ENCODE measurements around the gene CCNJL.

The CCNJL gene

DNA sequence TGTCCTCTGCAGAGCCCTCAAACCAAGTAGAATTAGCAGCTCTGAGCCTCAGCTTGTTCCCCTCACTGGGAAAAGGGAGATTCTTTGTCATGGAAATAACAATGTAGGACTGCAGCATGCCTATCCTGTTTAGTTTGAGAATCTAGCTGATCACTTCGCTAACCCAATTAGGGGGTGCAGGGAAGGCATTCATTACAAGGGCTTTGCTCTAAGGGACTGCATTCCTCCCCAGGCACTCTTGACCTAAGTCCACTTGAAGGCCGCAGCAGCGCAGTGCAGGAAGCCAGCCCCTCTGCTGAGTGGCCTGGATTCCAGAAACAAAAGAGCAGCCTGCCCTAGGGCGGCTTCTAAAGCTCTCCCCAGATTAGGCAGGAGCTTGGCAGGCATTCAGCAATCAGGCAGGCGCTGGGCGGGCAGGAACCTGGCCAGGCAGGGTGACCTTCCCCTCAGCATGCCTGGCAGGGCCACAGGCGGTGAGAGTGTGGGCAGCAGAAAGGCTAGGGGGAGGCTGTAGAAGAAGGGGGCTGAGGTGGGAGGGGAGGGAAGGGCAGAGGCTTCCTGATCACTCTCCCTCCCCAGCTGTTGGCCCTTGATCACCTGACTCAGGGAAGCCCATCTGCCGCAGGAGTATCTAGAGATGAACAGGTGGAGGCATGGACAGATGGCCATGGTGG is 24.8 kb downstream of the CCNJL start:
- DNase-seq (no peak), ATAC-seq (no peak)
- Mint-ChIP-seq H3K27ac (no peak overlapping the region), H3K4me1 (no peaks in the 10 kb centered on the region), H3K9me3 (no peaks in the 10 kb centered on the region), H3K27me3 (no peaks in the 10 kb centered on the region), H3K4me3 (no peak overlapping the region)

DNA sequence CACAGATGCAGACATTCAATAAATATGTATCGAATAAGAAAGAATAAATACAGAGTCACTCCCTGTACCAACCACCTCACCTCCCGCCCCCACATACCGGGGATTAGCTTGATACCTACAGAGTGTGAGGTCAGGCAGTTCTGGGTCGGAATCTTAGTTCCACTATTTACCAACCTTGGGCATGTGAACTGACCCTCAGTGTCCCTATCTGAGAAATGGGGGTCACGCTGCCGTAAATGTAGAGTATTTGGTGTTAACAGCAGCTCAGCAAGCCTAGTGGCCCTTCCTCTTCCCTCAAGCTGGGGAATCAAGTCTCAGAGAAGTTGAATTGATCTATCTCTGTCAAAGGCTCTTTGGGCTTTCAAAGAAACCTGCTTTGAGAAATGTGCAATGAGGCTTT is 25.4 kb downstream of the CCNJL start:
- no peak overlapping the region for H3K27ac Mint-ChIP-seq

GRCh38 chr5:160285316-160285715 is 27.0 kb downstream of the CCNJL start:
- Mint-ChIP-seq H3K9me3 (no peaks in the 10 kb centered on the region), H3K27me3 (no peaks in the 10 kb centered on the region), H3K27ac (peak overlapping the region in 1 of 2 donors; percentile 24), H3K4me1 (no peaks in the 10 kb centered on the region), H3K4me3 (no peak overlapping the region)
- ATAC-seq: no peak
- DNase-seq: no peak

More for the DNA sequence above, 25.4 kb downstream of the CCNJL start:
- no peak for ATAC-seq
- no peak for DNase-seq
- Mint-ChIP-seq H3K4me1 (no peaks in the 10 kb centered on the region), H3K9me3 (no peaks in the 10 kb centered on the region), H3K4me3 (no peak overlapping the region), H3K27me3 (no peaks in the 10 kb centered on the region)

DNA sequence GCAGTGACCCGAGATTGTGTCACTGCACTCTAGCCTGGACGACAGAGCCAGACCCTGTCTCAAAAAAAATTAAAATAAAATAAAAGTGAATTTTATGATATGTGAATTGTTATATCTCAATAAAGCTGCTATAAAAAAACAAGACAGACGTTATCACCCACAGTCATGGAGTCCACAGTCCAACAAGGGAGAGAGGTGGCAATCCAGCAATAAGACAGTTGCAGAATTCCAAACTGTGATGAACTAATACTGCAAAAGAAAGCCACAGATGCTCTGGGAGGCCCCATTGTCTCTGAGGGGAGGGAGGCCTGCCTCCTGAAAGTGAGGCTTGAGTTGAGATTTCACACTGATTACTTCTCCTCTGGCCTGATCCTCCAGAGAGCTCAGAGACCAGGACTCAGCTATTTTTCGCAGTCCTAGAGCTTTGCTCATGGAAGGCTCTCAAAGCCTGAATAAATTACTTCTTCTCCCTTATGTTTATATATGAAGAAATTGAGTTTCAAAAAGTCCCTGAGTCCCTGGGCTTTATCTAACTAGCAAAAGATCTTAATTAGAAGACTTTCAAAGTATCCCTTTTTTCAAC is 28.0 kb downstream of the CCNJL start:
- Mint-ChIP-seq H3K4me3 (no peak overlapping the region), H3K27ac (no peak overlapping the region), H3K4me1 (no peaks in the 10 kb centered on the region), H3K27me3 (no peaks in the 10 kb centered on the region), H3K9me3 (no peaks in the 10 kb centered on the region)
- DNase-seq (no peak), ATAC-seq (no peak)

DNA sequence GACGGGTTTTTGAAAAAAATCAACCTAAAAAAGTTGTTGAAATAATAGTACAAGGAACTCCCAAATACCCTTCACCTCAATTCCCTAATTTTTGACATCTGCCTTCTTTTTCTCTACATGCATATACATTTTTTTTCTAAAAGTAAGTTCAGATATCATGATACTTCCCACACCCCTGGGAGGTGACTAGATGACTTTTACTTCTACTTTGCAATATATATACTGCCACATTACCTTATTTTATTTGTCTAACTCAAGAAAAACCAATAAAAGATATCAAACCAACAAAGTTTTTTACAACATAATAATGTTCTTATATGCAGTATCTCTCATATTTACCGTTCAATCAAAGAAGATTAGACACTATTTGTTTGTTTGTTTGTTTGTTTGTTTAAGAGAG is 31.1 kb downstream of the CCNJL start:
- no peak for ATAC-seq
- no peak for DNase-seq
- H3K27ac Mint-ChIP-seq: no peak overlapping the region
- no peaks in the 10 kb centered on the region for H3K4me1 Mint-ChIP-seq
- H3K4me3 Mint-ChIP-seq: no peak overlapping the region
- no peaks in the 10 kb centered on the region for H3K27me3 Mint-ChIP-seq
- H3K9me3 Mint-ChIP-seq: no peaks in the 10 kb centered on the region

- ATAC-seq: no peak
- H3K27me3 Mint-ChIP-seq: no peaks in the 10 kb centered on the region
- no peak overlapping the region for H3K27ac Mint-ChIP-seq
- no peaks in the 10 kb centered on the region for H3K9me3 Mint-ChIP-seq
- no peak overlapping the region for H3K4me3 Mint-ChIP-seq
- H3K4me1 Mint-ChIP-seq: no peaks in the 10 kb centered on the region
- no peak for DNase-seq
Measured at GRCh38 chr5:160280384-160281095, 31.8 kb downstream of the CCNJL start.

GRCh38 chr5:160278343-160278742 is 34.0 kb downstream of the CCNJL start:
- H3K27me3 Mint-ChIP-seq: no peaks in the 10 kb centered on the region
- H3K27ac Mint-ChIP-seq: peak overlapping the region in 1 of 2 donors; percentile 29
- no peak for ATAC-seq
- DNase-seq: no peak
- no peaks in the 10 kb centered on the region for H3K4me1 Mint-ChIP-seq
- H3K9me3 Mint-ChIP-seq: no peaks in the 10 kb centered on the region
- H3K4me3 Mint-ChIP-seq: no peak overlapping the region

DNA sequence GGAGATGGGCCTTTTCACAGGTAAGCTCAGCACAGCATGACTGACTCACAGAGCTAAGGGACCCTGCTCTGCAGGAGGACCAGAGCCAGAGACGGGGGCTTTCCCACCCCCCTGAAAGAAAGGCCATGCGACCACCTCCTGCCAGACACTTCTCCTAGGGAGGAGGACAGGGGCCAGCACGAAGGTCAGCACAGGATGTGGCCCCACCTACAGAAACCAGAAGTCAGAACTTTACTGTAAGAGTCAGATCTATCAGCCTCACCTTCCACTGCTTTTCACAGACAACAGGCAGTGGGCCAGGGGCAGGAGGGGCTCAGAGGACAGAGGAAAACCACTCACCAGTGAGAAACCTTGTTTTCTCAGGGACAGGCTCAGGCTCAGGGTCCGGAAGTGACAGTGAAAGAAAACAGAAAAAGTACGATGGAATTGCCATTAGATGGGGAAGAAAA is 37.9 kb downstream of the CCNJL start:
- Mint-ChIP-seq H3K27me3 (no peaks in the 10 kb centered on the region), H3K9me3 (no peaks in the 10 kb centered on the region), H3K4me1 (peaks cover 7% of the 10 kb centered on the region), H3K27ac (peak overlapping the region in 1 of 2 donors; percentile 91), H3K4me3 (no peak overlapping the region)
- DNase-seq (no peak), ATAC-seq (peak; percentile 62)

- ATAC-seq (no peak), DNase-seq (no peak)
- Mint-ChIP-seq H3K4me3 (no peak overlapping the region), H3K4me1 (peaks cover 7% of the 10 kb centered on the region), H3K9me3 (no peaks in the 10 kb centered on the region), H3K27me3 (no peaks in the 10 kb centered on the region), H3K27ac (no peak overlapping the region)
Measured at GRCh38 chr5:160272889-160273288, 39.5 kb downstream of the CCNJL start.

- Mint-ChIP-seq H3K4me1 (peaks cover 7% of the 10 kb centered on the region), H3K9me3 (no peaks in the 10 kb centered on the region), H3K27ac (no peak overlapping the region), H3K27me3 (no peaks in the 10 kb centered on the region), H3K4me3 (no peak overlapping the region)
- ATAC-seq (no peak), DNase-seq (no peak)
Measured at GRCh38 chr5:160272264-160272663, 40.1 kb downstream of the CCNJL start.

DNA sequence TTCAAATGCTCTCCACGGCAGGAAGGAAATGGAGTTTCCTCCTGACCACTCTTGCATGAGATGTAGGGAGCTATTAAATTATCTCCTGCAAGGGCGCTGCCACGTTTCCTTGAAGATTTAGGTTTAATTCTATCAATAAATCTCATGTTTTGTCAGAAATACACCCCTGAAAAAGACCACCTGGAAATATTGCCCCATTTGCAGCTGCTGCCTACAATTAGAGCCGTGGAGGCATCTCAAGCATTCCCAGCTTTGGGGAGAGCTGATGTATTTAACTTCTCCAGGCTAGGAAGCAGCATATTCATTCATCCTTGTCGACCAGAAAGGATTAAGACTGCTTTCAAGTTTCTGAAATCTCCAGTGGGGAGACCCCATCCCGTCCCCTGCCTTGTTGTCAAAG is 40.5 kb downstream of the CCNJL start:
- H3K27ac Mint-ChIP-seq: no peak overlapping the region
- H3K27me3 Mint-ChIP-seq: no peaks in the 10 kb centered on the region
- ATAC-seq (no peak), DNase-seq (no peak)
- H3K4me3 Mint-ChIP-seq: no peak overlapping the region
- no peaks in the 10 kb centered on the region for H3K9me3 Mint-ChIP-seq
- peaks cover 7% of the 10 kb centered on the region for H3K4me1 Mint-ChIP-seq

DNA sequence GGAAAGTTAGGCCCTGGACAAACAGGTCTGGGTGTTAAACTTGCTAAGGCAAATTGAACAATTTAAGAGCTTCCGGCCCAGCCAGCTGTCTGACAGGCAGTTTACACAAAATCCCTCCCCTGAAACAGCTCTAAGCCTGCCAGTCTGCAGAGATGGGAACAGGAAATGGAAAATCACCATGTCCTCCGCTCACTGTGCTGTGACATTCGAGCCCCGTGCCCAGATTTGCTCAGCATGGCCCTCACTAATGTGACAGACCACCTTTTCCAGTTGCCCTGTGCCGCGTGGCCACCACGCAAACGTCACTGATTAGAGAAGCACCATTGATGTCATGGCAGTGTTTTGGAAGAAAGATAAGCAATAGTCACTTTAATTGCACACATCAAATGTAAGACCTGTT is 41.0 kb downstream of the CCNJL start:
- no peak for DNase-seq
- H3K27ac Mint-ChIP-seq: no peak overlapping the region

GRCh38 chr5:160270704-160271103 is 41.7 kb downstream of the CCNJL start:
- no peak for ATAC-seq
- no peaks in the 10 kb centered on the region for H3K9me3 Mint-ChIP-seq
- H3K27ac Mint-ChIP-seq: no peak overlapping the region
- H3K4me1 Mint-ChIP-seq: peaks cover 7% of the 10 kb centered on the region
- H3K4me3 Mint-ChIP-seq: no peak overlapping the region
- H3K27me3 Mint-ChIP-seq: no peaks in the 10 kb centered on the region
- DNase-seq: no peak

More for the DNA sequence above, 41.0 kb downstream of the CCNJL start:
- H3K4me3 Mint-ChIP-seq: peak overlapping the region; percentile 32 to 34
- no peak for ATAC-seq
- no peaks in the 10 kb centered on the region for H3K9me3 Mint-ChIP-seq
- peaks cover 7% of the 10 kb centered on the region for H3K4me1 Mint-ChIP-seq
- H3K27me3 Mint-ChIP-seq: no peaks in the 10 kb centered on the region

DNA sequence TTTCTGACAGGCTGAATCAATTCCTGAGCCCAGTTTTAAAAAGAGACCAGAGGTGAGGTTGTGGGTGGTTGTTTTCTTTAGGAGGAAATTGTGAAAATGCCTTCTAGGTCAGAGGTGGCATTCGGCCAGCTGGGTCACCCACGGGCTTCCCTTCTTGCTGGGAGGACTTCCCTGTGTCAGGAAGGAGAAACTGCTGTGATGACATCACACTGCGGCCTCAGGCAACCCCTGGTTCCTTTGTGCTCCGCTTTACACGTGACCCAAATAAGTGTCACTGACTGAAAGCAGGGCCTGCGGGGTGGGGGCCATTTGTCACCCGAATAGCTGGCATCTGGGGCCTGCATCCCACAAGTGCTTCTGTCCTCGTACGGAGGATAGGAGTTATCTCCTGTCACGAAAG is 43.3 kb downstream of the CCNJL start:
- Mint-ChIP-seq H3K9me3 (no peaks in the 10 kb centered on the region), H3K4me1 (peaks cover 7% of the 10 kb centered on the region), H3K4me3 (no peak overlapping the region), H3K27ac (no peak overlapping the region), H3K27me3 (no peaks in the 10 kb centered on the region)
- ATAC-seq (no peak), DNase-seq (no peak)

GRCh38 chr5:160268121-160268520 is 44.2 kb downstream of the CCNJL start:
- H3K27me3 Mint-ChIP-seq: peaks cover 5% of the 10 kb centered on the region

GRCh38 chr5:160266752-160267345 is 45.5 kb downstream of the CCNJL start:
- ATAC-seq: no peak
- H3K4me3 Mint-ChIP-seq: no peak overlapping the region
- H3K4me1 Mint-ChIP-seq: peaks cover 12% of the 10 kb centered on the region
- no peak for DNase-seq
- H3K27me3 Mint-ChIP-seq: peaks cover 18% of the 10 kb centered on the region
- H3K27ac Mint-ChIP-seq: peak overlapping the region in 1 of 2 donors; percentile 48
- no peaks in the 10 kb centered on the region for H3K9me3 Mint-ChIP-seq

More at GRCh38 chr5:160268121-160268520, 44.2 kb downstream of the CCNJL start:
- no peak overlapping the region for H3K27ac Mint-ChIP-seq
- peaks cover 7% of the 10 kb centered on the region for H3K4me1 Mint-ChIP-seq
- DNase-seq (no peak), ATAC-seq (no peak)
- no peaks in the 10 kb centered on the region for H3K9me3 Mint-ChIP-seq
- no peak overlapping the region for H3K4me3 Mint-ChIP-seq

Data from stimulated activated naive CD8-positive, alpha-beta T cell treated with anti-CD3 and anti-CD28 coated beads, Interleukin-15, amount 100 ng/mL, for 72 hours (primary cell).